NB4 (cell line): Measurements from ENCODE around the gene ZNF599.

Experiments used
- DNase-seq: peaks from one replicate; pipeline ENCODE4 v3.0.0; 2010; ENCODE audit warnings: low read depth
- H3K4me3 ChIP-seq: one replicate; pipeline ENCODE4 v1.5.1; 2011; ENCODE audit warnings: mild to moderate bottlenecking, low read depth, low read length, moderate library complexity
- CTCF ChIP-seq: IDR thresholded peaks from one replicate; pipeline ENCODE4 v1.5.1; 2012; ENCODE audit warnings: low read depth, low read length
- MAX ChIP-seq: IDR thresholded peaks from 2 replicates; pipeline ENCODE4 v1.6.1; 2011; ENCODE audit warnings: low read depth, low read length
- MYC ChIP-seq: IDR thresholded peaks from 2 replicates; pipeline ENCODE4 v1.6.1; 2011; ENCODE audit warnings: low read depth, low read length
- POLR2A ChIP-seq: IDR thresholded peaks from 2 replicates; pipeline ENCODE4 v1.6.1; 2011; ENCODE audit warnings: mild to moderate bottlenecking; ENCODE audit not compliant: insufficient read length; ENCODE audit errors: extremely low read depth

ZNF599 gene

GRCh38 chr19:34711890-34712289 lies 61.1 kb downstream of the ZNF599 start:
- no peak for TF ChIP-seq MAX
- no peak for TF ChIP-seq CTCF
- no peak for TF ChIP-seq MYC
- TF ChIP-seq POLR2A = no peak
- H3K4me3 ChIP-seq = no peak overlapping the region
- no peak for DNase-seq
